HUES48 (cell line): Measurements from ENCODE around the gene TOP2A.
A peak's percentile ranks its signal among the peaks of the same experiment; 100 is the strongest.

ENCODE experiments used
- H3K27ac ChIP-seq: one replicate; pipeline ENCODE4 v1.7.0; 2013; ENCODE audit warnings: low read depth, low read length, inconsistent platforms
- H3K27me3 ChIP-seq: 2 replicates; pipeline ENCODE4 v1.6.1; 2013; ENCODE audit warnings: mild to moderate bottlenecking, low read length; ENCODE audit not compliant: control insufficient read depth, insufficient read depth
- H3K36me3 ChIP-seq: 2 replicates; pipeline ENCODE4 v1.6.1; 2013; ENCODE audit warnings: low read length; ENCODE audit not compliant: control insufficient read depth, insufficient read depth
- H3K4me1 ChIP-seq: 2 replicates; pipeline ENCODE4 v1.6.1; 2013; ENCODE audit warnings: mild to moderate bottlenecking, low read length; ENCODE audit not compliant: control insufficient read depth, insufficient read depth
- H3K4me3 ChIP-seq: 2 replicates; pipeline ENCODE4 v1.5.1; 2013; ENCODE audit warnings: mild to moderate bottlenecking, low read depth, low read length
- H3K9ac ChIP-seq: 2 replicates; pipeline ENCODE4 v1.6.1; 2013; ENCODE audit warnings: mild to moderate bottlenecking, low read depth, low read length, moderate library complexity
- H3K9me3 ChIP-seq: 2 replicates; pipeline ENCODE4 v1.6.1; 2013; ENCODE audit warnings: low read length; ENCODE audit not compliant: control insufficient read depth, insufficient read depth

TOP2A gene

GRCh38 chr17:40340880-40341807 is 76.6 kb downstream of the TOP2A start:
- H3K9ac ChIP-seq: no peak overlapping the region
- H3K27me3 ChIP-seq: peaks cover 82% of the 10 kb centered on the region
- no peaks in the 10 kb centered on the region for H3K9me3 ChIP-seq
- peaks cover 36% of the 10 kb centered on the region for H3K4me1 ChIP-seq
- H3K4me3 ChIP-seq: peak overlapping the region; percentile 66
- no peaks in the 10 kb centered on the region for H3K36me3 ChIP-seq
- peak overlapping the region; percentile 57 for H3K27ac ChIP-seq

GRCh38 chr17:40340327-40340726 is 77.4 kb downstream of the TOP2A start:
- H3K4me1 ChIP-seq: peaks cover 28% of the 10 kb centered on the region
- H3K36me3 ChIP-seq: no peaks in the 10 kb centered on the region
- no peaks in the 10 kb centered on the region for H3K9me3 ChIP-seq
- no peak overlapping the region for H3K9ac ChIP-seq
- H3K27me3 ChIP-seq: peaks cover 81% of the 10 kb centered on the region
- H3K4me3 ChIP-seq: no peak overlapping the region
- no peak overlapping the region for H3K27ac ChIP-seq

- Histone ChIP-seq H3K4me3 (no peak overlapping the region), H3K27me3 (peaks cover 79% of the 10 kb centered on the region), H3K4me1 (peaks cover 21% of the 10 kb centered on the region), H3K27ac (no peak overlapping the region), H3K36me3 (no peaks in the 10 kb centered on the region), H3K9ac (no peak overlapping the region), H3K9me3 (no peaks in the 10 kb centered on the region)
These were observed 78.6 kb downstream of the TOP2A start for GRCh38 chr17:40338941-40339649.
